Stimulated activated CD4-positive, alpha-beta T cell treated with anti-CD3 and anti-CD28 coated beads, TNF-alpha, amount 100 ng/mL, for 4 hours (primary cell): ENCODE measurements around the gene TTC7B.

Source experiments
- DNase-seq, 3 experiments: peaks; one replicate each; pipeline ENCODE4 v3.0.0-alpha.2; 2020; ENCODE audit warnings: low read depth in 3 of 3

Gene TTC7B

GRCh38 chr14:90648421-90648820 is 167.8 kb downstream of the TTC7B start:
- no peak for DNase-seq

- no peak for DNase-seq
Observed at GRCh38 chr14:90647473-90648005, 168.7 kb downstream of the TTC7B start.

GRCh38 chr14:90645842-90646443 is 170.3 kb downstream of the TTC7B start:
- DNase-seq = no peak

GRCh38 chr14:90644882-90645281 is 171.3 kb downstream of the TTC7B start:
- DNase-seq = no peak

GRCh38 chr14:90643982-90644670 is 172.1 kb downstream of the TTC7B start:
- DNase-seq = no peak

- no peak for DNase-seq
Observed at GRCh38 chr14:90642244-90642717, 173.9 kb downstream of the TTC7B start.

- DNase-seq = no peak
Observed at GRCh38 chr14:90641615-90642243, 174.5 kb downstream of the TTC7B start.

GRCh38 chr14:90641168-90641567 is 175.1 kb downstream of the TTC7B start:
- DNase-seq = no peak

- no peak for DNase-seq
Observed at GRCh38 chr14:90639641-90640040, 176.6 kb downstream of the TTC7B start.

- no peak for DNase-seq
Observed at GRCh38 chr14:90632871-90633270, 183.4 kb downstream of the TTC7B start.

GRCh38 chr14:90632451-90632850 is 183.8 kb downstream of the TTC7B start:
- no peak for DNase-seq

- no peak for DNase-seq
Observed at GRCh38 chr14:90630171-90630806, 185.9 kb downstream of the TTC7B start.

GRCh38 chr14:90629471-90629870 is 186.8 kb downstream of the TTC7B start:
- DNase-seq = no peak

GRCh38 chr14:90628825-90629224 is 187.4 kb downstream of the TTC7B start:
- DNase-seq = no peak

GRCh38 chr14:90627478-90627877 is 188.8 kb downstream of the TTC7B start:
- DNase-seq = no peak

- no peak for DNase-seq
Observed at GRCh38 chr14:90626550-90626949, 189.7 kb downstream of the TTC7B start.

- DNase-seq = no peak
Observed at GRCh38 chr14:90625445-90625844, 190.8 kb downstream of the TTC7B start.

- no peak for DNase-seq
Observed at GRCh38 chr14:90624732-90625400, 191.4 kb downstream of the TTC7B start.

GRCh38 chr14:90624227-90624626 is 192.0 kb downstream of the TTC7B start:
- DNase-seq = no peak

GRCh38 chr14:90621201-90621600 is 195.0 kb downstream of the TTC7B start:
- no peak for DNase-seq

- no peak for DNase-seq
Observed at GRCh38 chr14:90620568-90621077, 195.6 kb downstream of the TTC7B start.

GRCh38 chr14:90619911-90620310 is 196.3 kb downstream of the TTC7B start:
- no peak for DNase-seq
